H1 (cell line): Measurements from ENCODE around the gene PATJ. TPM values are rescaled to one million over a fixed set of nuclear protein-coding genes. Genes with fewer than 3 reads are reported as not detected.

Experiments used
- CTCF ChIA-PET: fragments of 300-600 bp; sonication (Branson Sonifier 250); formaldehyde crosslinking; loops from one replicate; lab custom pipeline; 2021; ENCODE audit not compliant: partially characterized antibody; lab: Charles Lee
- POLR2A ChIA-PET: fragments of 300-600 bp; sonication (Branson Sonifier 250); formaldehyde crosslinking; loops from one replicate; lab custom pipeline; 2021; ENCODE audit warnings: inconsistent platforms; ENCODE audit not compliant: partially characterized antibody; lab: Charles Lee
- DNase-seq, 2 experiments: peaks; one replicate each; pipeline versions ENCODE4 v3.0.0 to v3.0.0-alpha.2; 2010 to 2022; ENCODE audit warnings: low spot score in 2 of 2, low read depth in 1 of 2, mixed read lengths in 1 of 2
- FAIRE-seq: peaks from 2 replicates; lab custom pipeline; 2011; peaks lifted over from hg19 to GRCh38; lab: Jason Lieb, UNC
- H2AFZ ChIP-seq: 2 replicates; pipeline ENCODE4 v1.8.1; 2012; ENCODE audit warnings: low read length, inconsistent platforms
- H2AK5ac ChIP-seq: 2 replicates; pipeline ENCODE4 v1.6.1; 2013; ENCODE audit warnings: low read depth, low read length
- H2BK120ac ChIP-seq: replicated peaks from 2 replicates; pipeline ENCODE3; 2013; ENCODE audit warnings: low read depth, low read length, inconsistent platforms
- H2BK12ac ChIP-seq: 2 replicates; pipeline ENCODE4 v1.6.1; 2013; ENCODE audit warnings: low read depth, low read length
- H2BK15ac ChIP-seq: 2 replicates; pipeline ENCODE4 v1.6.1; 2013; ENCODE audit warnings: low read length
- H2BK20ac ChIP-seq: 2 replicates; pipeline ENCODE4 v1.6.1; 2013; ENCODE audit warnings: low read length
- H2BK5ac ChIP-seq: 2 replicates; pipeline ENCODE4 v1.6.1; 2013; ENCODE audit warnings: low read depth, low read length
- H3K14ac ChIP-seq: 2 replicates; pipeline ENCODE4 v1.6.1; 2013; ENCODE audit warnings: inconsistent platforms; ENCODE audit not compliant: insufficient read length
- H3K18ac ChIP-seq: 2 replicates; pipeline ENCODE4 v1.6.1; 2013; ENCODE audit warnings: low read length; ENCODE audit errors: extremely low read depth
- H3K23ac ChIP-seq: 2 replicates; pipeline ENCODE4 v1.6.1; 2013; ENCODE audit warnings: inconsistent platforms; ENCODE audit not compliant: insufficient read length
- H3K23me2 ChIP-seq: 2 replicates; pipeline ENCODE4 v1.6.1; 2013; ENCODE audit warnings: low read depth, low read length
- H3K27ac ChIP-seq: 2 replicates; pipeline ENCODE4 v1.6.1; 2011; ENCODE audit warnings: low read depth, low read length, inconsistent platforms
- H3K27me3 ChIP-seq, 4 experiments: replicated peaks in 1 of 4; 1 replicate in 1 of 4; 2 replicates in 3 of 4; pipeline versions ENCODE4 v1.6.1 to v1.8.1; 2011 to 2013; ENCODE audit warnings: low read length in 3 of 4, mild to moderate bottlenecking in 3 of 4, inconsistent platforms in 2 of 4, mixed read lengths in 2 of 4, moderate library complexity in 1 of 4; ENCODE audit not compliant: control insufficient read depth in 3 of 4, insufficient read depth in 3 of 4; ENCODE audit errors: extremely low read depth in 1 of 4
- H3K36me3 ChIP-seq, 4 experiments: 2 replicates each; pipeline versions ENCODE4 v1.6.1 to v1.8.1; 2011 to 2013; ENCODE audit warnings: mild to moderate bottlenecking in 4 of 4, low read length in 3 of 4, moderate library complexity in 2 of 4, control low read depth in 1 of 4, inconsistent platforms in 1 of 4; ENCODE audit not compliant: insufficient read depth in 4 of 4, control insufficient read depth in 2 of 4
- H3K4ac ChIP-seq: replicated peaks from 2 replicates; pipeline ENCODE3; 2013; ENCODE audit warnings: low read length, low read depth, mixed read lengths, inconsistent platforms; ENCODE audit not compliant: insufficient read length
- H3K4me1 ChIP-seq, 4 experiments: replicated peaks in 1 of 4; 1 replicate in 1 of 4; 2 replicates in 3 of 4; pipeline versions ENCODE4 v1.6.1 to v1.8.1; 2011 to 2013; ENCODE audit warnings: low read length in 3 of 4, inconsistent platforms in 2 of 4, mixed read lengths in 1 of 4; ENCODE audit not compliant: insufficient read depth in 4 of 4, control insufficient read depth in 3 of 4
- H3K4me2 ChIP-seq, 2 experiments: 2 replicates each; pipeline versions ENCODE4 v1.6.1 to v1.8.1; 2011 to 2013; ENCODE audit warnings: low read depth in 2 of 2, low read length in 2 of 2, control low read depth in 1 of 2, inconsistent platforms in 1 of 2, mild to moderate bottlenecking in 1 of 2; ENCODE audit not compliant: insufficient read depth in 1 of 2
- H3K4me3 ChIP-seq, 4 experiments: fragments of 200-600, 300-600 bp in 1 of 4; sonication (generic), shearing (Covaris generic), sonication (Bioruptor Twin) in 1 of 4; 2 replicates each; pipeline versions ENCODE4 v1.5.1 to v1.8.1; 2011 to 2016; ENCODE audit warnings: low read length in 4 of 4, low read depth in 3 of 4, control low read depth in 2 of 4, inconsistent platforms in 2 of 4, mild to moderate bottlenecking in 2 of 4, mixed read lengths in 1 of 4, moderate library complexity in 1 of 4; ENCODE audit not compliant: insufficient read depth in 2 of 4; ENCODE audit errors: extremely low read depth in 1 of 4
- H3K56ac ChIP-seq: replicated peaks from 2 replicates; pipeline ENCODE3; 2013; ENCODE audit warnings: low read depth, mild to moderate bottlenecking, mixed read lengths, low read length, inconsistent platforms; ENCODE audit not compliant: insufficient read length
- H3K79me1 ChIP-seq: 2 replicates; pipeline ENCODE4 v1.6.1; 2013; ENCODE audit warnings: low read depth, low read length, control low read depth
- H3K79me2 ChIP-seq, 2 experiments: 2 replicates each; pipeline versions ENCODE4 v1.6.1 to v1.8.1; 2012 to 2013; ENCODE audit warnings: low read length in 2 of 2, mild to moderate bottlenecking in 2 of 2, inconsistent platforms in 1 of 2; ENCODE audit not compliant: insufficient read depth in 2 of 2, control insufficient read depth in 1 of 2
- H3K9ac ChIP-seq, 4 experiments: replicated peaks in 1 of 4; 1 replicate in 1 of 4; 2 replicates in 3 of 4; pipeline versions ENCODE4 v1.6.1 to v1.8.1; 2011 to 2013; ENCODE audit warnings: low read depth in 3 of 4, low read length in 3 of 4, control low read depth in 2 of 4, mild to moderate bottlenecking in 2 of 4, moderate library complexity in 2 of 4, inconsistent platforms in 1 of 4; ENCODE audit errors: extremely low read depth in 1 of 4
- H3K9me3 ChIP-seq, 2 experiments: 2 replicates each; pipeline versions ENCODE4 v1.6.1 to v1.8.1; 2012 to 2013; ENCODE audit warnings: mild to moderate bottlenecking in 2 of 2, moderate library complexity in 2 of 2, control low read depth in 1 of 2, inconsistent platforms in 1 of 2, low read depth in 1 of 2, low read length in 1 of 2, mixed read lengths in 1 of 2; ENCODE audit not compliant: insufficient read depth in 2 of 2
- H4K20me1 ChIP-seq, 2 experiments: replicated peaks in 1 of 2; 2 replicates each; pipeline versions ENCODE3 to v1.8.1; 2011 to 2013; ENCODE audit warnings: inconsistent platforms in 2 of 2, low read length in 2 of 2, mild to moderate bottlenecking in 1 of 2; ENCODE audit not compliant: insufficient read depth in 2 of 2, control insufficient read depth in 1 of 2
- H4K5ac ChIP-seq: 2 replicates; pipeline ENCODE4 v1.6.1; 2013; ENCODE audit warnings: low read length, low read depth, mixed read lengths, inconsistent platforms; ENCODE audit not compliant: insufficient read length
- H4K8ac ChIP-seq: 2 replicates; pipeline ENCODE4 v1.8.0; 2013; ENCODE audit warnings: mild to moderate bottlenecking, moderate library complexity, low read length, inconsistent platforms; ENCODE audit not compliant: insufficient read depth; ENCODE audit errors: extremely low read depth
- H4K91ac ChIP-seq: replicated peaks from 2 replicates; pipeline ENCODE3; 2013; ENCODE audit warnings: low read length, mixed read lengths, inconsistent platforms; ENCODE audit not compliant: insufficient read length
- ASH2L ChIP-seq: fragments of 200-600, 300-600 bp; sonication (generic); IDR thresholded peaks from one replicate; pipeline ENCODE4 v1.7.1; 2017; ENCODE audit warnings: low read length
- BACH1 ChIP-seq: IDR thresholded peaks from 2 replicates; pipeline ENCODE4 v1.6.1; 2012; ENCODE audit warnings: low read length, improper control_type of control experiment
- CEBPB ChIP-seq: IDR thresholded peaks from 2 replicates; pipeline ENCODE4 v1.6.1; 2012; ENCODE audit warnings: low read depth, low read length
- CREB1 ChIP-seq: IDR thresholded peaks from 2 replicates; pipeline ENCODE4 v1.6.1; 2012; ENCODE audit warnings: inconsistent platforms
- CTBP2 ChIP-seq: IDR thresholded peaks from 2 replicates; pipeline ENCODE4 v1.7.0; 2011; ENCODE audit warnings: borderline replicate concordance, mild to moderate bottlenecking, moderate library complexity, mixed read lengths, low read length; ENCODE audit not compliant: insufficient read depth, insufficient read length
- HDAC6 ChIP-seq: IDR thresholded peaks from one replicate; pipeline ENCODE4 v1.7.1; 2012; ENCODE audit warnings: low read depth, mild to moderate bottlenecking, inconsistent platforms, low read length, moderate library complexity
- JUN ChIP-seq: IDR thresholded peaks from 2 replicates; pipeline ENCODE4 v1.6.1; 2011; ENCODE audit warnings: low read depth, mild to moderate bottlenecking, improper control_type of control experiment, low read length
- SP1 ChIP-seq: IDR thresholded peaks from 2 replicates; pipeline ENCODE4 v1.6.1; 2011; ENCODE audit warnings: low read depth, low read length
- SRF ChIP-seq: IDR thresholded peaks from 2 replicates; pipeline ENCODE4 v1.6.1; 2011; ENCODE audit warnings: mild to moderate bottlenecking, low read depth, low read length, moderate library complexity
- WGBS, 2 experiments: shearing (Covaris generic) in 1 of 2; methylation state at CpG; one replicate each; pipeline versions ENCODE4 v1.1.6 to v1.1.7; 2013 to 2015; ENCODE audit warnings: low lambda C conversion rate in 2 of 2, mixed read lengths in 2 of 2, inconsistent platforms in 1 of 2, low coverage in 1 of 2, missing lambda C conversion rate in 1 of 2; ENCODE audit not compliant: insufficient replicate concordance in 2 of 2, insufficient coverage in 1 of 2, insufficient read length in 1 of 2; ENCODE audit errors: extremely low coverage in 1 of 2, missing lambda C conversion rate in 1 of 2; 5-methylcytosine and 5-hydroxymethylcytosine counted together
- polyA plus RNA-seq, 7 experiments: library from polyadenylated mRNA; depleted of rRNA in 3 of 7; stranded (reverse) in 5 of 7; unstranded in 2 of 7; fragments of >200 nt in 5 of 7; fragments of 200-250 nt in 2 of 7; gene quantifications; 1 replicate in 5 of 7; 2 replicates in 1 of 7; 4 replicates in 1 of 7; pipeline versions ENCODE4 v1.2.1 to v1.2.3, GENCODE V29; 2011 to 2013; ENCODE audit warnings: missing spikeins in 2 of 7, mixed read lengths in 2 of 7
- total RNA-seq: library from RNA; stranded (reverse); fragmentation: NEBNext Ultra II Directional; extraction: Animal tissue kit (Norgen Biotek cat#: 25700); gene quantifications from 2 replicates; pipeline ENCODE4 v1.2.1, GENCODE V29; 2021

PATJ gene
- total and polyA plus RNA-seq, 2 of the 8 experiments (the other 6 are each of a cell fraction or from before 2014, with no cell fraction given), result 8.2 to 55.6 TPM

GRCh38 chr1:61981870-61982660 lies 239.8 kb downstream of the PATJ start:
- Histone ChIP-seq H2BK120ac (no peak overlapping the region), H3K56ac (no peak overlapping the region), H3K4me2 (no peak overlapping the region), H3K9me3 (no peaks in the 10 kb centered on the region), H3K27ac (no peak overlapping the region), H4K20me1 (no peaks in the 10 kb centered on the region), H2BK5ac (no peak overlapping the region), H3K36me3 (no peaks in the 10 kb centered on the region), H3K4me3 (no peak overlapping the region), H2AK5ac (no peak overlapping the region), H3K79me2 (no peaks in the 10 kb centered on the region), H3K23me2 (no peaks in the 10 kb centered on the region; the same call in 1 of the 2 replicates), H4K5ac (no peak overlapping the region), H3K4me1 (peaks cover 0 to 4% (median 3%) of the 10 kb centered on the region in 4 experiments; a peak in 5 of 7 replicates), H4K8ac (no peak overlapping the region), H3K9ac (no peak overlapping the region), H4K91ac (no peak overlapping the region), H3K27me3 (no peaks in the 10 kb centered on the region), H3K4ac (no peak overlapping the region), H3K18ac (no peak overlapping the region), H2BK12ac (no peak overlapping the region), H3K79me1 (no peaks in the 10 kb centered on the region), H2BK15ac (no peak overlapping the region), H2AFZ (no peak overlapping the region), H3K23ac (no peak overlapping the region), H2BK20ac (no peak overlapping the region), H3K14ac (no peak overlapping the region)
- TF ChIP-seq CTBP2 (no peak), SRF (no peak), BACH1 (no peak), CREB1 (no peak), HDAC6 (no peak), JUN (no peak), SP1 (no peak), CEBPB (no peak), ASH2L (no peak)
- WGBS, 2 experiments, result 93% methylated on average over 7 of the region's 7 CpGs; no CpG with 5 or more reads in 1 of the 2 experiments
- FAIRE-seq (no peak), DNase-seq (no peak)
- ChIA-PET POLR2A (no interaction called here), CTCF (interaction anchor here (1.5 kb wide), 1 partner anchor 11 kb away, joined by 5 read pairs; no protein-coding TSS in a partner anchor)
